Erythroblast (primary cell): Measurements from ENCODE around the gene GDF10.

Experiments
- GATA1 ChIP-seq: IDR thresholded peaks from 2 replicates; pipeline ENCODE4 v1.6.1; 2011; ENCODE audit warnings: low read depth, mild to moderate bottlenecking, control low read depth, low read length, moderate library complexity
- POLR2A ChIP-seq: IDR thresholded peaks from 2 replicates; pipeline ENCODE4 v1.6.1; 2011; ENCODE audit warnings: mild to moderate bottlenecking, low read length

DNA sequence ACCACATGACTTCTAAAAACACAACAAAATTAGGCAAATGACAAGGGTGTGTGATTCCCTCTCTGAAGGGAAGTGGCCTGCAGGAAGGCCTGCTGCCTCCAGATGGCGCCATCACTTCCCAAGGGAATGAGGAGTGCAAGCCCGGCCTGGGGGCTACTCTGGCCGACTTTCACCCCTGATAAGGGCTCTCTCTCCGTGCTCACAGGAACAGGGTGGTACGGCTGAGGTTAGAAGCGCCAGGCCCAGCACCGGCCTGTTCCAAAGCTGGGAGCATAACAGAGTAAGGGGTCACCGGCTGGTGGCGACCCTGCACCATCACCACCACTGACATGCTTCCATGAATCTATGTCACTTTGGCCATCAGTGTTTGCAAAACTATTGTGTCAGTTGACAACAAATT is 61.3 kb downstream of the GDF10 start:
- no peak for TF ChIP-seq POLR2A
- no peak for TF ChIP-seq GATA1
